Inflammatory macrophage treated with lipopolysaccharide for 1 hour (primary cell): Measurements from ENCODE around the gene VCAN.
A peak's percentile ranks its signal among the peaks of the same experiment; 100 is the strongest.

Experiments
- DNase-seq, 2 donors: peaks; one replicate each; pipeline ENCODE4 v3.0.0-alpha.2; 2020 to 2022

The VCAN gene

GRCh38 chr5:83498585-83498984 lies 27.0 kb downstream of the VCAN start:
- DNase-seq: no peak

- no peak for DNase-seq
Measured at GRCh38 chr5:83503662-83504061, 32.1 kb downstream of the VCAN start.

- no peak for DNase-seq
Measured at GRCh38 chr5:83507431-83507830, 35.9 kb downstream of the VCAN start.

GRCh38 chr5:83509540-83509939 lies 38.0 kb downstream of the VCAN start:
- no peak for DNase-seq

GRCh38 chr5:83510260-83510659 lies 38.7 kb downstream of the VCAN start:
- DNase-seq: no peak

- DNase-seq: no peak
Measured at GRCh38 chr5:83512061-83512745, 40.7 kb downstream of the VCAN start.

GRCh38 chr5:83513081-83513480 lies 41.5 kb downstream of the VCAN start:
- no peak for DNase-seq

GRCh38 chr5:83513491-83513890 lies 41.9 kb downstream of the VCAN start:
- no peak for DNase-seq

GRCh38 chr5:83516377-83516776 lies 44.8 kb downstream of the VCAN start:
- DNase-seq: no peak

GRCh38 chr5:83517072-83517687 lies 45.6 kb downstream of the VCAN start:
- DNase-seq: no peak

GRCh38 chr5:83517688-83518085 lies 46.1 kb downstream of the VCAN start:
- no peak for DNase-seq

GRCh38 chr5:83518319-83519061 lies 46.9 kb downstream of the VCAN start:
- DNase-seq: no peak

GRCh38 chr5:83522446-83522845 lies 50.9 kb downstream of the VCAN start:
- no peak for DNase-seq

- DNase-seq: no peak
Measured at GRCh38 chr5:83523929-83524328, 52.4 kb downstream of the VCAN start.

GRCh38 chr5:83524345-83524744 lies 52.8 kb downstream of the VCAN start:
- no peak for DNase-seq

GRCh38 chr5:83524991-83525390 lies 53.4 kb downstream of the VCAN start:
- no peak for DNase-seq

- no peak for DNase-seq
Measured at GRCh38 chr5:83526289-83526688, 54.7 kb downstream of the VCAN start.

- peak in 1 of 2 donors; percentile 29 for DNase-seq
Measured at GRCh38 chr5:83527221-83527620, 55.7 kb downstream of the VCAN start.

GRCh38 chr5:83527722-83528438 lies 56.3 kb downstream of the VCAN start:
- DNase-seq: no peak

GRCh38 chr5:83528439-83528769 lies 56.9 kb downstream of the VCAN start:
- no peak for DNase-seq

GRCh38 chr5:83530193-83530592 lies 58.6 kb downstream of the VCAN start:
- DNase-seq: no peak

- no peak for DNase-seq
Measured at GRCh38 chr5:83531661-83532060, 60.1 kb downstream of the VCAN start.

GRCh38 chr5:83538786-83539462 lies 67.4 kb downstream of the VCAN start:
- DNase-seq: peak; percentile 42 to 53
